Caco-2 (cell line): ENCODE data around the gene SCN8A. TPM values are rescaled to one million over a fixed set of nuclear protein-coding genes. Genes with fewer than 3 reads are reported as not detected.

ENCODE experiments used
- BruUV-seq: library from RNA; stranded (reverse); fragments of 400-500 nt; replicated peaks from 2 replicates; lab custom pipeline; 2021; lab: Mats Ljungman, UMichigan
- CTCF ChIA-PET: fragments of 300-600 bp; sonication (Branson Sonifier 250); formaldehyde crosslinking; loops from one replicate; lab custom pipeline; 2022; ENCODE audit warnings: antibody characterized with exemption; lab: Charles Lee
- POLR2A ChIA-PET: fragments of 300-600 bp; sonication (Branson Sonifier 250); formaldehyde crosslinking; loops from one replicate; lab custom pipeline; 2022; ENCODE audit warnings: antibody characterized with exemption; lab: Charles Lee
- DNase-seq, 2 experiments: peaks; one replicate each; pipeline versions ENCODE4 v3.0.0 to v3.0.0-alpha.2; 2020 to 2022
- H3K27me3 ChIP-seq: replicated peaks from 2 replicates; pipeline ENCODE4 v1.6.0; 2011; ENCODE audit warnings: low read length; ENCODE audit not compliant: control insufficient read depth, insufficient read depth
- H3K36me3 ChIP-seq: 2 replicates; pipeline ENCODE4 v1.5.1; 2011; ENCODE audit warnings: low read length; ENCODE audit not compliant: control insufficient read depth, insufficient read depth
- H3K4me1 ChIP-seq: fragments of 250-450 bp; sonication (Bioruptor Pico); 2 replicates; pipeline ENCODE4 v1.5.1; 2020; ENCODE audit warnings: mild to moderate bottlenecking
- H3K4me3 ChIP-seq: 2 replicates; pipeline ENCODE4 v1.5.1; 2011; ENCODE audit warnings: low read depth, mild to moderate bottlenecking, control low read depth, low read length
- H3K9me3 ChIP-seq: fragments of 250-450 bp; sonication (Bioruptor Pico); 2 replicates; pipeline ENCODE4 v1.5.1; 2020; ENCODE audit warnings: mild to moderate bottlenecking, moderate library complexity
- H3K27ac Mint-ChIP-seq: one replicate; pipeline ENCODE4 v1.8.0; 2022; ENCODE audit warnings: mixed read lengths; ENCODE audit not compliant: unreplicated experiment
- H3K27me3 Mint-ChIP-seq: one replicate; pipeline ENCODE4 v1.8.0; 2022; ENCODE audit warnings: mixed read lengths; ENCODE audit not compliant: insufficient read depth, unreplicated experiment
- H3K36me3 Mint-ChIP-seq: one replicate; pipeline ENCODE4 v1.8.0; 2022; ENCODE audit warnings: mild to moderate bottlenecking, mixed read lengths; ENCODE audit not compliant: insufficient read depth, unreplicated experiment
- H3K4me1 Mint-ChIP-seq: one replicate; pipeline ENCODE4 v1.8.0; 2022; ENCODE audit warnings: low read depth, mixed read lengths; ENCODE audit not compliant: unreplicated experiment
- H3K4me3 Mint-ChIP-seq: one replicate; pipeline ENCODE4 v1.8.0; 2022; ENCODE audit warnings: mild to moderate bottlenecking, moderate library complexity, mixed read lengths; ENCODE audit not compliant: unreplicated experiment
- H3K9me3 Mint-ChIP-seq: one replicate; pipeline ENCODE4 v1.8.0; 2022; ENCODE audit warnings: mixed read lengths; ENCODE audit not compliant: unreplicated experiment
- intact Hi-C: fragments of 100-400 bp; cut with micrococcal nuclease; formaldehyde crosslinking; loops from one replicate; pipeline ENCODE4 v1.10.0; 2022; ENCODE audit not compliant: unreplicated experiment
- total RNA-seq: library from RNA; stranded (reverse); gene quantifications from 2 replicates; pipeline ENCODE4 v1.2.3, GENCODE V29; 2022
- TF ChIP-seq, protein P1 (sequence below), 2 experiments: fragments of 200-600 bp in 1 of 2; IDR thresholded peaks; 1 replicate in 1 of 2; 2 replicates in 1 of 2; pipeline versions ENCODE4 v1.5.1 to v1.8.0; 2011 to 2022; ENCODE audit warnings: antibody characterized with exemption in 1 of 2, control low read depth in 1 of 2, inconsistent platforms in 1 of 2, low read depth in 1 of 2, low read length in 1 of 2, mild to moderate bottlenecking in 1 of 2, moderate library complexity in 1 of 2; ENCODE audit not compliant: insufficient read depth in 1 of 2, severe bottlenecking in 1 of 2, unreplicated experiment in 1 of 2

Gene SCN8A
- total RNA-seq, 1 experiment from 2014 or later, result 16.5 TPM

DNA sequence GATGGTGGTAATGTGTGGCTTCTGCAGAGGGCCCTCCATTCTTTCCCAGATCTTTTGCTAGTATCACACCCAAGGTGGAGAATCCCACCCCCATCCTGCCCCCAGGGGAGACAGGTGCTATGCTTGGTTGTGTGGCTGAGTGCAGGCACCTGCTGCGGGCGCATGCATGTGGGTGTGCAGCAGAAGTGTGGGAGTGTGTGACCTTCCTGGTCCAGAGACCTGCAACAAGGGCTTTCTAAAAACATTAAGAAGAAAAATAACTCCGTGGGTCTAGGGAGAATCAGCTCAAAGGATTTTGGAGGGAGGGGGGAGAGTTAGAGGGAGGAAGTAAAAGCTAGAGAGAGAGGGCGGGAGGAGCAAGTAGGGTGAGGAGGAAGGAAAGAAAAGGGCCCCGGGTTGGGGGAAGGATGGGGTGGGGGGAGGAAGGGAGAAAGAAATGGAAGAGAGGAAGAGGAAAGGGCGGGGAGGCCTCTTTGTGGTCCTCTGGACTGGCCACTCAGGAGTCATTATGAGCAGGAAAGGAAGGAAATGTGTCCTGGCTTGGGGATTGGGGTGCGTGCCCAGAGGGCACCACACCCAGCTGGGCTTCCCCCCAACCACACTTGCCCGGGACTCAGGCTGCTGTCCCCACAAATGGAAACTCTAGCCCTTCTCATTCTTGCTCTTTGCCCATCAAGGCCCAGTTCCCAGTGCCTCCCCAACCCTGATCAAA is 260.5 kb downstream of the SCN8A start:
- POLR2A ChIA-PET, result interaction anchor here (0.6 kb wide), 1 partner anchor 421 kb away, joined by 3 read pairs; no protein-coding TSS in a partner anchor
- BruUV-seq, result no TSS peak
- Mint-ChIP-seq H3K27ac (no peak overlapping the region), H3K9me3 (no peaks in the 10 kb centered on the region), H3K4me3 (no peak overlapping the region), H3K27me3 (no peaks in the 10 kb centered on the region), H3K4me1 (peaks cover 8% of the 10 kb centered on the region), H3K36me3 (no peaks in the 10 kb centered on the region)
- intact Hi-C loops, result no loop called here
- Histone ChIP-seq H3K27me3 (no peaks in the 10 kb centered on the region), H3K4me1 (peaks cover 12% of the 10 kb centered on the region), H3K4me3 (no peak overlapping the region), H3K36me3 (no peaks in the 10 kb centered on the region), H3K9me3 (no peaks in the 10 kb centered on the region)
- TF ChIP-seq, protein P1, sequence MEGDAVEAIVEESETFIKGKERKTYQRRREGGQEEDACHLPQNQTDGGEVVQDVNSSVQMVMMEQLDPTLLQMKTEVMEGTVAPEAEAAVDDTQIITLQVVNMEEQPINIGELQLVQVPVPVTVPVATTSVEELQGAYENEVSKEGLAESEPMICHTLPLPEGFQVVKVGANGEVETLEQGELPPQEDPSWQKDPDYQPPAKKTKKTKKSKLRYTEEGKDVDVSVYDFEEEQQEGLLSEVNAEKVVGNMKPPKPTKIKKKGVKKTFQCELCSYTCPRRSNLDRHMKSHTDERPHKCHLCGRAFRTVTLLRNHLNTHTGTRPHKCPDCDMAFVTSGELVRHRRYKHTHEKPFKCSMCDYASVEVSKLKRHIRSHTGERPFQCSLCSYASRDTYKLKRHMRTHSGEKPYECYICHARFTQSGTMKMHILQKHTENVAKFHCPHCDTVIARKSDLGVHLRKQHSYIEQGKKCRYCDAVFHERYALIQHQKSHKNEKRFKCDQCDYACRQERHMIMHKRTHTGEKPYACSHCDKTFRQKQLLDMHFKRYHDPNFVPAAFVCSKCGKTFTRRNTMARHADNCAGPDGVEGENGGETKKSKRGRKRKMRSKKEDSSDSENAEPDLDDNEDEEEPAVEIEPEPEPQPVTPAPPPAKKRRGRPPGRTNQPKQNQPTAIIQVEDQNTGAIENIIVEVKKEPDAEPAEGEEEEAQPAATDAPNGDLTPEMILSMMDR (IDR thresholded peaks at IDR 0.05; ENCODE audit: insufficient read depth in 1 of 2, low read depth in 1 of 2, low read length in 1 of 2, severe bottlenecking in 1 of 2, unreplicated experiment in 1 of 2), result no peak
- CTCF ChIA-PET, result interaction anchor here (0.6 to 1.5 kb wide), 3 partner anchors 24 to 200 kb away, joined by 3 to 15 read pairs (median 4); no protein-coding TSS in a partner anchor
- no peak for DNase-seq

- TF ChIP-seq, protein P1 (IDR thresholded peaks at IDR 0.05; ENCODE audit: insufficient read depth in 1 of 2, low read depth in 1 of 2, low read length in 1 of 2, severe bottlenecking in 1 of 2, unreplicated experiment in 1 of 2), result no peak
- no peaks in the 10 kb centered on the region for H3K36me3 ChIP-seq
- Mint-ChIP-seq H3K36me3 (no peaks in the 10 kb centered on the region), H3K27me3 (no peaks in the 10 kb centered on the region), H3K9me3 (no peaks in the 10 kb centered on the region), H3K27ac (no peak overlapping the region), H3K4me3 (no peak overlapping the region), H3K4me1 (peaks cover 10% of the 10 kb centered on the region)
- CTCF ChIA-PET, result interaction anchor here (0.7 to 1.5 kb wide), 3 partner anchors 23 to 171 kb away, joined by 3 to 4 read pairs (median 4); a partner anchor contains a TSS
- no peak for DNase-seq
- BruUV-seq, result no TSS peak
- POLR2A ChIA-PET, result no interaction called here
- H3K9me3 ChIP-seq, result no peaks in the 10 kb centered on the region
- intact Hi-C loops, result no loop called here
- H3K4me3 ChIP-seq, result no peak overlapping the region
- H3K4me1 ChIP-seq, result peaks cover 11% of the 10 kb centered on the region
- H3K27me3 ChIP-seq, result no peaks in the 10 kb centered on the region
Observed at GRCh38 chr12:51852404-51853137, 261.5 kb downstream of the SCN8A start.
